Myocyte (in vitro differentiated cells): ENCODE results near the gene ZDHHC11. TPM values are rescaled to one million over a fixed set of nuclear protein-coding genes. Genes with fewer than 3 reads are reported as not detected.

Experiments
- DNase-seq: peaks from one replicate; pipeline ENCODE4 v3.0.0-alpha.2; 2012; ENCODE audit warnings: low read depth
- polyA plus RNA-seq: library from polyadenylated mRNA; unstranded; fragments of >200 nt; gene quantifications from one replicate; pipeline ENCODE4 v1.2.1, GENCODE V29; 2012; ENCODE audit warnings: missing spikeins
- total RNA-seq: library from RNA; depleted of rRNA; stranded (reverse); fragments of >200 nt; gene quantifications from 2 replicates; pipeline ENCODE4 v1.2.3, GENCODE V29; 2014

Gene ZDHHC11
- 0.37 and 0.73 TPM in 2 replicates for total RNA-seq
- polyA plus RNA-seq: 0.96 TPM

- DNase-seq: no peak
These were observed at the start of gene ZDHHC11 for GRCh38 chr5:850511-851006. ZDHHC11 (minus strand) TSS chr5:850986; CDS start chr5:850602, 384 bp downstream.

GRCh38 chr5:893711-894110 lies 42.9 kb upstream of the ZDHHC11 start:
- no peak for DNase-seq

GRCh38 chr5:893137-893506 lies 42.3 kb upstream of the ZDHHC11 start:
- no peak for DNase-seq

- peak; percentile 79 for DNase-seq
These were observed 41.8 kb upstream of the ZDHHC11 start, which contains the start of the genes BRD9 and TRIP13 for GRCh38 chr5:892394-893136. BRD9 (minus strand) TSS chr5:892801; CDS start chr5:892657, 144 bp downstream. TRIP13 (plus strand) TSS chr5:892884; CDS start chr5:892999, 115 bp downstream.

- peak; percentile 27 for DNase-seq
These were observed 41.1 kb upstream of the ZDHHC11 start for GRCh38 chr5:891837-892393.

- no peak for DNase-seq
These were observed 40.5 kb upstream of the ZDHHC11 start for GRCh38 chr5:891117-891836.

- no peak for DNase-seq
These were observed 38.4 kb upstream of the ZDHHC11 start for GRCh38 chr5:889075-889710.

- DNase-seq: no peak
These were observed 37.9 kb upstream of the ZDHHC11 start for GRCh38 chr5:888638-889035.

- peak; percentile 9 for DNase-seq
These were observed 37.3 kb upstream of the ZDHHC11 start for GRCh38 chr5:887947-888637.

- no peak for DNase-seq
These were observed 36.0 kb upstream of the ZDHHC11 start for GRCh38 chr5:886716-887325.

- DNase-seq: no peak
These were observed 35.2 kb upstream of the ZDHHC11 start for GRCh38 chr5:886036-886435.

- no peak for DNase-seq
These were observed 34.7 kb upstream of the ZDHHC11 start for GRCh38 chr5:885529-885928.

- no peak for DNase-seq
These were observed 34.3 kb upstream of the ZDHHC11 start for GRCh38 chr5:885127-885442.

GRCh38 chr5:884345-885126 lies 33.8 kb upstream of the ZDHHC11 start:
- no peak for DNase-seq

GRCh38 chr5:883475-884181 lies 32.8 kb upstream of the ZDHHC11 start:
- DNase-seq: no peak

GRCh38 chr5:882253-883183 lies 31.7 kb upstream of the ZDHHC11 start:
- no peak for DNase-seq

- DNase-seq: no peak
These were observed 30.8 kb upstream of the ZDHHC11 start for GRCh38 chr5:881551-881935.
